ENCODE data around the gene BPGM.

The BPGM gene

DNA sequence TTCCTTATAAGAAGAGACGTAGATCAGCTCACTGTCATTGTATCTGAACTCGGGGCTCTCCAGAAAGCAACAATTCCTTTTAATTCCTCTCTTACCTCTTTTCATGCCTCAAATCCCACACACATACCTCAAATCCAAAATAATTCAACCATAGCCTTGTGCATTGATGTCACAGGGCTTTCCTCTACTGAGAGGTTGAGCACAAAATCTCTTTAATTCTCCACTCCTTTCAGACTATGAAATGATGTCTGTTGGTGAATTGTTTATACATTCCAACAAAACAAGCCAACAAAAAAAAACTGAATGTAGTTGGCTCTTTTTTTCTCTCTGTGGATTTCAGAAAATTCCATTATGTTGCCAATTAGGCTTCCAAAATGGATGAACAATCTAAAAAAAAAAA, 53.2 kb downstream of the BPGM start:
- TF ChIP-seq, protein P1, sequence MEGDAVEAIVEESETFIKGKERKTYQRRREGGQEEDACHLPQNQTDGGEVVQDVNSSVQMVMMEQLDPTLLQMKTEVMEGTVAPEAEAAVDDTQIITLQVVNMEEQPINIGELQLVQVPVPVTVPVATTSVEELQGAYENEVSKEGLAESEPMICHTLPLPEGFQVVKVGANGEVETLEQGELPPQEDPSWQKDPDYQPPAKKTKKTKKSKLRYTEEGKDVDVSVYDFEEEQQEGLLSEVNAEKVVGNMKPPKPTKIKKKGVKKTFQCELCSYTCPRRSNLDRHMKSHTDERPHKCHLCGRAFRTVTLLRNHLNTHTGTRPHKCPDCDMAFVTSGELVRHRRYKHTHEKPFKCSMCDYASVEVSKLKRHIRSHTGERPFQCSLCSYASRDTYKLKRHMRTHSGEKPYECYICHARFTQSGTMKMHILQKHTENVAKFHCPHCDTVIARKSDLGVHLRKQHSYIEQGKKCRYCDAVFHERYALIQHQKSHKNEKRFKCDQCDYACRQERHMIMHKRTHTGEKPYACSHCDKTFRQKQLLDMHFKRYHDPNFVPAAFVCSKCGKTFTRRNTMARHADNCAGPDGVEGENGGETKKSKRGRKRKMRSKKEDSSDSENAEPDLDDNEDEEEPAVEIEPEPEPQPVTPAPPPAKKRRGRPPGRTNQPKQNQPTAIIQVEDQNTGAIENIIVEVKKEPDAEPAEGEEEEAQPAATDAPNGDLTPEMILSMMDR (conservative IDR thresholded peaks at IDR 0.05; ENCODE audit: low read depth, low read length) = no peak
- no peak for DNase-seq (ENCODE audit: low read depth)

DNA sequence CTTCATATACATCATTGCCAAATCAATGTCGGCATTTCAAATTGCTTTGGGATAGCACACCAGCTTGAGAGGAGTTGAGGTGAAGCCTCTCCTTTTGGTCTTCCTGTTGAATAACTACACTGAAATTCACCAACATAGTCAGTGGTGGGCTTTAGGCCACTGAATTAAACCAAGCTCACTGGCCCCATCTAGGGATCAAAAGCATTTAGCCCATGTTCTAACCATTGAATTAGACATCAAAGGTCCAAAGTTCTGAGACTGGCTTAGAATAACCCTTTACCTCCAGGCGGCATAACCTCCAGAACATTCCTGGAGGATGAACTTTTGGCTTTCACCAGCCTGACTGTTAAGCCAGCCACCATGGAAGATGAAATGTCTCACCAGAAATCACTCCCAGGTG, 54.6 kb downstream of the BPGM start:
- TF ChIP-seq, protein P1 (conservative IDR thresholded peaks at IDR 0.05; ENCODE audit: low read depth, low read length) = peak; percentile 40
- no peak overlapping the region for H3K4me3 ChIP-seq (ENCODE audit: low read length)
- no peak for DNase-seq (ENCODE audit: low read depth)

More for the DNA sequence above, 53.2 kb downstream of the BPGM start:
- no peak overlapping the region for H3K4me3 ChIP-seq (ENCODE audit: low read length)

DNA sequence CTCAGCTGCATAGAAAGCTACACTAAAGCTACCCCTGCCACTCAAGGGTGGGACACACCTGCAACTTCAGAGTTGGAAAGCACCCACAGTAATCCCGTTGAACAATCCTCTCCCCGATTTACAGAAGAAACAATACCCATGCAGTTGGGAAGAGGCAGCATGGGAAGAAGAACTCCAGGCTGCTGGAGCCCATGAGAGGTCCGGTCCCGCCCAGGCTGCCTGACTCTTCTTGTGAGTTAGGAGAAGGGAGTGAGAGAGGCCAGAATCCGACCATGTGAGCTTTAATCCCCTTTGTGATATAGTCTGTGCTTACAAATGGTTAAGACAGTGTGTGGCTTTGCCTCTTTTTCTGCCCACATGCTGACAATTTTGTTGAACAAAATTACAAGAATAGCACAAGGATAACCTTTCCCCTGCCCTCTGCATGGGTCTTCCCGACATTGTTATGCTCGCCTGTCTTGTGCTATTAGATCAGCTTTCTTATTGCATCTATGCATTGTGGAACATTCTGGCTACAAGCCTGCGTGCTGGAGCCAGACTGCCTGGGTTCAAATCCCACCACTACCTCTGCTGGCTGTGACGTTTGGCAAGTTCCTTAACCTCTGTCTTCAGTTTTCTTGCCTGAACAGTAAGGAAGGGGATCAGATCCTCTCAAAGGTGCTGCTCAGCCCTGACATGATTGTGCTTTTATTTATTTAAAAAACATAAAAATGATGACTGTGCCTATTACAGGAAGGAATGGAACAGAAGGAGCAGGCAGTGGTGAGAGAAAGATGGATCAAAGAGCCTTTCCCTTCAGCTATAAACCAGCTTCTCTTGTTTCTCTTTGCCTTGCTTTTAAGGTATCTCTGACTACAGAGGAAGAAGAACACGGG, 56.0 kb downstream of the BPGM start:
- TF ChIP-seq, protein P1 (conservative IDR thresholded peaks at IDR 0.05; ENCODE audit: low read depth, low read length) = no peak
- DNase-seq (ENCODE audit: low read depth) = peak; percentile 72
- H3K4me3 ChIP-seq (ENCODE audit: low read length) = no peak overlapping the region

DNA sequence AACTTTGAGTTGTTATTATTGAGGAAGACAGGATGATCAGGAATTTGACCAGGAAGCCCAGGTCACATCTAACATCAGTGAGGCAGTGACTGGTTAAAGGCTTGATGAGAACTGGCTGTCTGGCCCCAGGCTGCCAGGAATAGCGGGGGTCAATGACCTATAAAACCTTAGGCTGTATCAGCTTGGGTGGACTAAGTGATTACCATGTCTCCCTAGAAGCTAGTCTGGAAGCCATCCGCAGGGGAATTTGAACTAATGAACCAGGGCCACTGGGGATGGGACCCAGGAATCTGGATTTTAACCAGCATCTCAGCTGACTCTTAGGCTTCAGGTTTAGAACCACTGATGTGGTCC, 56.6 kb downstream of the BPGM start:
- no peak for DNase-seq (ENCODE audit: low read depth)
- TF ChIP-seq, protein P1 (conservative IDR thresholded peaks at IDR 0.05; ENCODE audit: low read depth, low read length) = no peak
- H3K4me3 ChIP-seq (ENCODE audit: low read length) = no peak overlapping the region

DNA sequence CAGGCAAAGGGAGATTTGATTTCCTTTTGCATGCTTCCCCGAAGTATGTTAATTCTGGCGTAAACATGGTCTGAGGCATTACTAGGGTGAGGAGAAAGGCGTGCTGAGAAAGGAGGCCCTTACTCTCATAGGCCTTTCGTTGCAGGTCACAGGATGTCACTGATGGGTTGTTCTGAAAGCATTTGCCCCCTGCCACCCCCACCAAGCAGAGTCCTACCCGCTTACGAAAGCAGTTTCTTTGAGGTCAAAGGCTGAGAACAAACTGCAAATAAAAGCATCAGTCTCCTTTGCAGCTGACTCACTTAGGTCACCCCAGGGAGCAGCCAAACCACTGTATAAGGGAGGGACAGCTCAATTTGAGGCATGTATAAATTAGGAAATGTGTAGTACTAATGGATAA, 57.1 kb downstream of the BPGM start:
- no peak overlapping the region for H3K4me3 ChIP-seq (ENCODE audit: low read length)
- TF ChIP-seq, protein P1 (conservative IDR thresholded peaks at IDR 0.05; ENCODE audit: low read depth, low read length) = no peak
- no peak for DNase-seq (ENCODE audit: low read depth)

DNA sequence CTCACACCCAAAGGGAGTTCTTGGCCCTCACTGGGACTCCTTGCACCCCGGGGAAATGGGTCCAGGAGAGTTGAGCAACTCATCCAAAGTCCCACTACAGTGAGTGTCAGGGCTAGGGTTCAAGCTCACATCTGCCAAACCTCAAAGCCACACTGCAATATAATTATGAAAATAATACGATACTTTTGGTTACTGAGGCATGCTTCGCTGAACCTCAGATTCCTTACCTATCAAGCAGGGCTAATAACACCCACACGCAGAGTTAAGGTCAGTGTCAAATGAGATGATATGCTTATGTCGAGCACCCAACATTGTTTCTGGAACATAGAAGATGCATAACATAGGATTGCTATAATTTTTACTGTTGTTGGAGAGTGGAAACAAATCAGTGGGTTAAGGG, 58.2 kb downstream of the BPGM start:
- no peak overlapping the region for H3K4me3 ChIP-seq (ENCODE audit: low read length)
- TF ChIP-seq, protein P1 (conservative IDR thresholded peaks at IDR 0.05; ENCODE audit: low read depth, low read length) = no peak
- no peak for DNase-seq (ENCODE audit: low read depth)

DNA sequence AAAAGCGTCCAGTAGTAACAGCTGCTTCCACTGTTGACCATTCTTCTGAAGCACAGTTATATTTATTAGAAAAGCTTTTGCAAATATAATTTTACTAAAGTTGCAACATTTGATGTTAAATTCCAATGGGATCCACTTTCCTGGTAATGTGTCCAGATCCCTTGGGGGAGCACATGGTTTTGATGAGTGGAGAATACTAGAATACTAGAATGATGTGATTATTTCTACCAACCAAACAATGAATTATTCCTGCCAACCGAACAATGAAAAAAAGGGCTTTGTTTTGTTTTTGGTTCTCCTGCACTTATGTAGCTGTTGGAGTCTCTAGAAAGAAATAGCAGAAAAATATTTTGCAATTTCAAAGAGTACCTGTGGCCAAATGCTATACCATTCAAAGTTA, 59.1 kb downstream of the BPGM start:
- TF ChIP-seq, protein P1 (conservative IDR thresholded peaks at IDR 0.05; ENCODE audit: low read depth, low read length) = no peak
- no peak for DNase-seq (ENCODE audit: low read depth)
- no peak overlapping the region for H3K4me3 ChIP-seq (ENCODE audit: low read length)

All from retinal pigment epithelial cell (primary cell).